Measurements from ENCODE around the gene FKBP6.

Gene FKBP6

GRCh38 chr7:73341877-73342276, 13.9 kb downstream of the FKBP6 start:
- Histone ChIP-seq H3K27ac (ENCODE audit: low read depth, low read length) (no peak overlapping the region), H3K9me3 (ENCODE audit: control insufficient read depth in 5 of 5, low read length in 5 of 5) (no peaks in the 10 kb centered on the region), H3K36me3 (ENCODE audit: control insufficient read depth in 5 of 5, insufficient read depth in 5 of 5, low read length in 5 of 5) (no peaks in the 10 kb centered on the region), H3K27me3 (ENCODE audit: control insufficient read depth in 5 of 5, insufficient read depth in 4 of 5, low read length in 5 of 5) (no peaks in the 10 kb centered on the region), H3K4me3 (ENCODE audit: low read depth in 1 of 5, low read length in 5 of 5) (no peak overlapping the region), H3K4me1 (ENCODE audit: control insufficient read depth in 5 of 5, insufficient read depth in 5 of 5, low read length in 5 of 5) (peaks cover 0 to 9% (median 6%) of the 10 kb centered on the region in 5 donors), H3K9ac (ENCODE audit: low read length in 5 of 5) (no peak overlapping the region)

GRCh38 chr7:73342645-73343044, 14.7 kb downstream of the FKBP6 start:
- Histone ChIP-seq H3K27me3 (ENCODE audit: control insufficient read depth in 5 of 5, insufficient read depth in 4 of 5, low read length in 5 of 5) (no peaks in the 10 kb centered on the region), H3K4me3 (ENCODE audit: low read depth in 1 of 5, low read length in 5 of 5) (peak overlapping the region; percentile 23 to 73 (median 52)), H3K9ac (ENCODE audit: low read length in 5 of 5) (no peak overlapping the region), H3K36me3 (ENCODE audit: control insufficient read depth in 5 of 5, insufficient read depth in 5 of 5, low read length in 5 of 5) (no peaks in the 10 kb centered on the region), H3K9me3 (ENCODE audit: control insufficient read depth in 5 of 5, low read length in 5 of 5) (no peaks in the 10 kb centered on the region), H3K4me1 (ENCODE audit: control insufficient read depth in 5 of 5, insufficient read depth in 5 of 5, low read length in 5 of 5) (peaks cover 0 to 9% (median 6%) of the 10 kb centered on the region in 5 donors), H3K27ac (ENCODE audit: low read depth, low read length) (no peak overlapping the region)

- Histone ChIP-seq H3K27ac (ENCODE audit: low read depth, low read length) (no peak overlapping the region), H3K4me1 (ENCODE audit: control insufficient read depth in 5 of 5, insufficient read depth in 5 of 5, low read length in 5 of 5) (peaks cover 0 to 9% (median 6%) of the 10 kb centered on the region in 5 donors)
These were observed 15.9 kb downstream of the FKBP6 start for GRCh38 chr7:73343671-73344380.

GRCh38 chr7:73345538-73345937, 17.6 kb downstream of the FKBP6 start:
- peaks cover 0 to 9% (median 6%) of the 10 kb centered on the region in 5 donors for H3K4me1 ChIP-seq (ENCODE audit: control insufficient read depth in 5 of 5, insufficient read depth in 5 of 5, low read length in 5 of 5)
- H3K36me3 ChIP-seq (ENCODE audit: control insufficient read depth in 5 of 5, insufficient read depth in 5 of 5, low read length in 5 of 5), result no peaks in the 10 kb centered on the region
- no peaks in the 10 kb centered on the region for H3K9me3 ChIP-seq (ENCODE audit: control insufficient read depth in 5 of 5, low read length in 5 of 5)
- no peaks in the 10 kb centered on the region for H3K27me3 ChIP-seq (ENCODE audit: control insufficient read depth in 5 of 5, insufficient read depth in 4 of 5, low read length in 5 of 5)
- no peak overlapping the region for H3K27ac ChIP-seq (ENCODE audit: low read depth, low read length)
- H3K9ac ChIP-seq (ENCODE audit: low read length in 5 of 5), result no peak overlapping the region
- no peak overlapping the region for H3K4me3 ChIP-seq (ENCODE audit: low read depth in 1 of 5, low read length in 5 of 5)

More at GRCh38 chr7:73343671-73344380, 15.9 kb downstream of the FKBP6 start:
- Histone ChIP-seq H3K27me3 (ENCODE audit: control insufficient read depth in 5 of 5, insufficient read depth in 4 of 5, low read length in 5 of 5) (no peaks in the 10 kb centered on the region), H3K4me3 (ENCODE audit: low read depth in 1 of 5, low read length in 5 of 5) (no peak overlapping the region), H3K36me3 (ENCODE audit: control insufficient read depth in 5 of 5, insufficient read depth in 5 of 5, low read length in 5 of 5) (no peaks in the 10 kb centered on the region), H3K9me3 (ENCODE audit: control insufficient read depth in 5 of 5, low read length in 5 of 5) (no peaks in the 10 kb centered on the region), H3K9ac (ENCODE audit: low read length in 5 of 5) (no peak overlapping the region)

GRCh38 chr7:73345951-73346350, 18.0 kb downstream of the FKBP6 start:
- peaks cover 0 to 9% (median 6%) of the 10 kb centered on the region in 5 donors for H3K4me1 ChIP-seq (ENCODE audit: control insufficient read depth in 5 of 5, insufficient read depth in 5 of 5, low read length in 5 of 5)
- no peak overlapping the region for H3K9ac ChIP-seq (ENCODE audit: low read length in 5 of 5)
- H3K36me3 ChIP-seq (ENCODE audit: control insufficient read depth in 5 of 5, insufficient read depth in 5 of 5, low read length in 5 of 5), result no peaks in the 10 kb centered on the region
- no peaks in the 10 kb centered on the region for H3K9me3 ChIP-seq (ENCODE audit: control insufficient read depth in 5 of 5, low read length in 5 of 5)
- no peaks in the 10 kb centered on the region for H3K27me3 ChIP-seq (ENCODE audit: control insufficient read depth in 5 of 5, insufficient read depth in 4 of 5, low read length in 5 of 5)
- H3K4me3 ChIP-seq (ENCODE audit: low read depth in 1 of 5, low read length in 5 of 5), result no peak overlapping the region
- no peak overlapping the region for H3K27ac ChIP-seq (ENCODE audit: low read depth, low read length)

GRCh38 chr7:73349763-73350162, 21.8 kb downstream of the FKBP6 start:
- H3K27me3 ChIP-seq (ENCODE audit: control insufficient read depth in 5 of 5, insufficient read depth in 4 of 5, low read length in 5 of 5), result no peaks in the 10 kb centered on the region
- no peaks in the 10 kb centered on the region for H3K36me3 ChIP-seq (ENCODE audit: control insufficient read depth in 5 of 5, insufficient read depth in 5 of 5, low read length in 5 of 5)
- H3K4me3 ChIP-seq (ENCODE audit: low read depth in 1 of 5, low read length in 5 of 5), result no peak overlapping the region
- H3K27ac ChIP-seq (ENCODE audit: low read depth, low read length), result no peak overlapping the region
- no peak overlapping the region for H3K9ac ChIP-seq (ENCODE audit: low read length in 5 of 5)
- H3K4me1 ChIP-seq (ENCODE audit: control insufficient read depth in 5 of 5, insufficient read depth in 5 of 5, low read length in 5 of 5), result peaks cover 0 to 4% (median 3%) of the 10 kb centered on the region in 5 donors
- H3K9me3 ChIP-seq (ENCODE audit: control insufficient read depth in 5 of 5, low read length in 5 of 5), result peaks cover 0 to 7% (median 6%) of the 10 kb centered on the region in 5 donors

- peaks cover 0 to 4% (median 3%) of the 10 kb centered on the region in 5 donors for H3K4me1 ChIP-seq (ENCODE audit: control insufficient read depth in 5 of 5, insufficient read depth in 5 of 5, low read length in 5 of 5)
- peaks cover 0 to 7% (median 6%) of the 10 kb centered on the region in 5 donors for H3K9me3 ChIP-seq (ENCODE audit: control insufficient read depth in 5 of 5, low read length in 5 of 5)
- H3K36me3 ChIP-seq (ENCODE audit: control insufficient read depth in 5 of 5, insufficient read depth in 5 of 5, low read length in 5 of 5), result no peaks in the 10 kb centered on the region
- no peak overlapping the region for H3K27ac ChIP-seq (ENCODE audit: low read depth, low read length)
- no peaks in the 10 kb centered on the region for H3K27me3 ChIP-seq (ENCODE audit: control insufficient read depth in 5 of 5, insufficient read depth in 4 of 5, low read length in 5 of 5)
- no peak overlapping the region for H3K4me3 ChIP-seq (ENCODE audit: low read depth in 1 of 5, low read length in 5 of 5)
- no peak overlapping the region for H3K9ac ChIP-seq (ENCODE audit: low read length in 5 of 5)
These were observed 22.5 kb downstream of the FKBP6 start for GRCh38 chr7:73350306-73351068.

GRCh38 chr7:73351447-73352167, 23.6 kb downstream of the FKBP6 start:
- no peak overlapping the region for H3K27ac ChIP-seq (ENCODE audit: low read depth, low read length)
- no peaks in the 10 kb centered on the region for H3K27me3 ChIP-seq (ENCODE audit: control insufficient read depth in 5 of 5, insufficient read depth in 4 of 5, low read length in 5 of 5)
- no peak overlapping the region for H3K9ac ChIP-seq (ENCODE audit: low read length in 5 of 5)
- H3K4me1 ChIP-seq (ENCODE audit: control insufficient read depth in 5 of 5, insufficient read depth in 5 of 5, low read length in 5 of 5), result peaks cover 0 to 4% (median 3%) of the 10 kb centered on the region in 5 donors
- no peaks in the 10 kb centered on the region for H3K36me3 ChIP-seq (ENCODE audit: control insufficient read depth in 5 of 5, insufficient read depth in 5 of 5, low read length in 5 of 5)
- peaks cover 0 to 7% (median 6%) of the 10 kb centered on the region in 5 donors for H3K9me3 ChIP-seq (ENCODE audit: control insufficient read depth in 5 of 5, low read length in 5 of 5)
- H3K4me3 ChIP-seq (ENCODE audit: low read depth in 1 of 5, low read length in 5 of 5), result no peak overlapping the region

- H3K27ac ChIP-seq (ENCODE audit: low read depth, low read length), result no peak overlapping the region
These were observed 24.8 kb downstream of the FKBP6 start for GRCh38 chr7:73352784-73353183.

More at GRCh38 chr7:73352784-73353183, 24.8 kb downstream of the FKBP6 start:
- Histone ChIP-seq H3K27me3 (ENCODE audit: control insufficient read depth in 5 of 5, insufficient read depth in 4 of 5, low read length in 5 of 5) (no peaks in the 10 kb centered on the region), H3K36me3 (ENCODE audit: control insufficient read depth in 5 of 5, insufficient read depth in 5 of 5, low read length in 5 of 5) (no peaks in the 10 kb centered on the region), H3K4me3 (ENCODE audit: low read depth in 1 of 5, low read length in 5 of 5) (no peak overlapping the region), H3K9me3 (ENCODE audit: control insufficient read depth in 5 of 5, low read length in 5 of 5) (peaks cover 0 to 7% (median 6%) of the 10 kb centered on the region in 5 donors), H3K4me1 (ENCODE audit: control insufficient read depth in 5 of 5, insufficient read depth in 5 of 5, low read length in 5 of 5) (peaks cover 3 to 10% (median 6%) of the 10 kb centered on the region in 5 donors), H3K9ac (ENCODE audit: low read length in 5 of 5) (no peak overlapping the region)
